ENCODE data around the gene KSR2.

DNA sequence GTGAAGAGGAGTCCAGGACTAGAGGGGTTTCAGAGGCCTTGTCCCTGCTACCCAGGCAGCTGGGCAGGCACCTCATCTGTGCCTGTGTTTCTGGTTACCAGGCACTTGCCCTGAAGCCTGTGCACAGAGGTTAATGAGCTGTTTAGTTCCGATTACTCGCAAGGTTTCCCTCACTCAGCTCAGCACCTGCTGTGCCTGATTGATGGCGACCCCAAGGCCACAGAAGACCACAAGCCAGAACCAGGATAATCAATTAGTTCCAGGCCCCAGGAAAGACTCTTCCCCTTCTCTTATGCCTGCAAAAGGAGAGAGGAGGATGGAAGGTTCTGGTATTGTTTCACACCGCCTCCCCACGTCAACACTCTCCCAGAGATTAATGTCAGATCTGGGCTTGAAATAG, 518.6 kb downstream of the KSR2 start:
- no peak for TF ChIP-seq CTCF (IDR thresholded peaks at IDR 0.05)
- no peak for TF ChIP-seq POLR2A (IDR thresholded peaks at IDR 0.05)
